ENCODE measurements around the gene SLC7A6OS. TPM values are rescaled to one million over a fixed set of nuclear protein-coding genes. Genes with fewer than 3 reads are reported as not detected.
A peak's percentile ranks its signal among the peaks of the same experiment; 100 is the strongest.

The SLC7A6OS gene
- total RNA-seq, 2 donors from 2014 or later: 22.5 to 26.0 TPM

- H3K4me3 Mint-ChIP-seq: no peak overlapping the region
- H3K27ac Mint-ChIP-seq: no peak overlapping the region
- no peak for DNase-seq
- H3K4me1 Mint-ChIP-seq: peaks cover 6% of the 10 kb centered on the region
- H3K36me3 ChIP-seq (ENCODE audit: control insufficient read depth, insufficient read depth, low read length): peaks cover 64% of the 10 kb centered on the region
- no peaks in the 10 kb centered on the region for H3K27me3 Mint-ChIP-seq (ENCODE audit: insufficient read depth)
- H3K36me3 Mint-ChIP-seq (ENCODE audit: low read depth): peaks cover 54% of the 10 kb centered on the region
- no peak overlapping the region for H3K4me3 ChIP-seq (ENCODE audit: low read length)
- H3K9ac ChIP-seq (ENCODE audit: extremely low read depth, low read length, poor library complexity, severe bottlenecking): no peak overlapping the region
- H3K9me3 ChIP-seq (ENCODE audit: control insufficient read depth, low read length): no peaks in the 10 kb centered on the region
- WGBS, 2 experiments (ENCODE audit: insufficient coverage in 1 of 2, insufficient read length in 1 of 2): 96 to 100% methylated on average over 2 to 5 of the region's 5 CpGs
- peaks cover 8% of the 10 kb centered on the region for H3K4me1 ChIP-seq (ENCODE audit: control insufficient read depth, insufficient read depth, low read length)
- H3K9me3 Mint-ChIP-seq: no peaks in the 10 kb centered on the region
- TF ChIP-seq CTCF (conservative IDR thresholded peaks at IDR 0.05): no peak
- no peak overlapping the region for H3K27ac ChIP-seq (ENCODE audit: low read depth, low read length)
- no peaks in the 10 kb centered on the region for H3K27me3 ChIP-seq (ENCODE audit: control insufficient read depth, insufficient read depth, low read length, poor library complexity, severe bottlenecking)
Measured at GRCh38 chr16:68335175-68335574, 24.4 kb upstream of the SLC7A6OS start.

- Histone ChIP-seq H3K27me3 (ENCODE audit: control insufficient read depth, insufficient read depth, low read length, poor library complexity, severe bottlenecking) (no peaks in the 10 kb centered on the region), H3K9me3 (ENCODE audit: control insufficient read depth, low read length) (no peaks in the 10 kb centered on the region), H3K36me3 (ENCODE audit: control insufficient read depth, insufficient read depth, low read length) (peaks cover 47% of the 10 kb centered on the region), H3K4me3 (ENCODE audit: low read length) (peak overlapping the region; percentile 46), H3K4me1 (ENCODE audit: control insufficient read depth, insufficient read depth, low read length) (peaks cover 13% of the 10 kb centered on the region), H3K9ac (ENCODE audit: extremely low read depth, low read length, poor library complexity, severe bottlenecking) (peak overlapping the region; percentile 18), H3K27ac (ENCODE audit: low read depth, low read length) (peak overlapping the region; percentile 81)
- Mint-ChIP-seq H3K9me3 (no peaks in the 10 kb centered on the region), H3K36me3 (ENCODE audit: low read depth) (peaks cover 36% of the 10 kb centered on the region), H3K4me1 (peaks cover 11% of the 10 kb centered on the region), H3K4me3 (no peak overlapping the region), H3K27ac (peak overlapping the region; percentile 18), H3K27me3 (ENCODE audit: insufficient read depth) (no peaks in the 10 kb centered on the region)
- 81 to 100% methylated on average over 3 to 7 of the region's 7 CpGs for WGBS, 2 experiments (ENCODE audit: insufficient coverage in 1 of 2, insufficient read length in 1 of 2)
- TF ChIP-seq CTCF (conservative IDR thresholded peaks at IDR 0.05): no peak
- DNase-seq: no peak
Measured at GRCh38 chr16:68332411-68333121, 21.8 kb upstream of the SLC7A6OS start.

- Mint-ChIP-seq H3K9me3 (no peaks in the 10 kb centered on the region), H3K36me3 (ENCODE audit: low read depth) (peaks cover 33% of the 10 kb centered on the region), H3K4me3 (no peak overlapping the region), H3K27me3 (ENCODE audit: insufficient read depth) (no peaks in the 10 kb centered on the region), H3K27ac (peak overlapping the region; percentile 18), H3K4me1 (peaks cover 11% of the 10 kb centered on the region)
- no peak for DNase-seq
- Histone ChIP-seq H3K9ac (ENCODE audit: extremely low read depth, low read length, poor library complexity, severe bottlenecking) (peak overlapping the region; percentile 47), H3K27ac (ENCODE audit: low read depth, low read length) (peak overlapping the region; percentile 81), H3K4me3 (ENCODE audit: low read length) (peak overlapping the region; percentile 46), H3K36me3 (ENCODE audit: control insufficient read depth, insufficient read depth, low read length) (peaks cover 46% of the 10 kb centered on the region), H3K9me3 (ENCODE audit: control insufficient read depth, low read length) (no peaks in the 10 kb centered on the region), H3K27me3 (ENCODE audit: control insufficient read depth, insufficient read depth, low read length, poor library complexity, severe bottlenecking) (no peaks in the 10 kb centered on the region), H3K4me1 (ENCODE audit: control insufficient read depth, insufficient read depth, low read length) (peaks cover 13% of the 10 kb centered on the region)
- TF ChIP-seq CTCF (conservative IDR thresholded peaks at IDR 0.05): no peak
- WGBS, 2 experiments (ENCODE audit: insufficient coverage in 1 of 2, insufficient read length in 1 of 2): 73 to 85% methylated on average over 2 to 4 of the region's 4 CpGs
Measured at GRCh38 chr16:68331879-68332410, 21.2 kb upstream of the SLC7A6OS start.
